GM19240 (cell line): ENCODE data around the gene EEF2KMT.
"Not testable (repeated sequence)": the region's sequence is repeated elsewhere in the genome, so short reads cannot be mapped to it uniquely, and the experiment has no call there.

ENCODE experiments used
- DNase-seq: peaks from one replicate; pipeline ENCODE4 v3.0.0; 2011; ENCODE audit warnings: low spot score; ENCODE audit not compliant: insufficient read length

EEF2KMT gene

DNA sequence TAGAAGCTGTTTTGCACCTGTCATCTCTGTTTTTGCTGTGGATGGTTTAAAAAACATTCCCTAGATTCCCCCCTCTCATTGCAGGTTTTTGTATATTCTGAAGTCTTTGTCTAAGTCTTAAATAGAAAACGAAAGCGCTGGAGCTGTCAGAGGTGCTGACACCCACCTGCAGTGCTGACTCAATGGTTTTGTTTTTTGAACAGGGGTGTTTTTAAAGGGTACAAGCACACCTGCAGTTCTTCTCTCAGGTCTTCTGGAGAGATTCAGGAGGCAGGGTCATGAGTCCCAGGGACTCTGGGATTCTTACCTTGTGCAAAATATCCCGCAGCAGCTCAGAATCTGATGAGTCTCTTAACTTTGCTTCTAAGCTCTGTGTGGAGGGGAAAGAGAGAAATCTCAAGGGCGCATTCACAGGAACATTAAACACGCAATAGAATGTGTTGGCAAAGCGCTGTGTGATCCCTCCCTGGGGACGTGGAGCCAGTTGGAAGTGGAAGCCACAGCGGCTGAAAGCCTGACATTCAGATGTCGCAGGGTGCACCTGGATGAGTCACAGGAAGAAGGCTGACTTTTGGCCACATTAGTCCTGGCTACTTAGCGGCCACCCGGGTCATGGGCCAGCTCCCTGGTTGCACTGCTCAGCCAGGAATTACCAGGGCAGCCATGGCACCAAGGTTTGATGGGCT lies 2.3 kb downstream of the EEF2KMT start:
- not testable (repeated sequence) for DNase-seq

DNA sequence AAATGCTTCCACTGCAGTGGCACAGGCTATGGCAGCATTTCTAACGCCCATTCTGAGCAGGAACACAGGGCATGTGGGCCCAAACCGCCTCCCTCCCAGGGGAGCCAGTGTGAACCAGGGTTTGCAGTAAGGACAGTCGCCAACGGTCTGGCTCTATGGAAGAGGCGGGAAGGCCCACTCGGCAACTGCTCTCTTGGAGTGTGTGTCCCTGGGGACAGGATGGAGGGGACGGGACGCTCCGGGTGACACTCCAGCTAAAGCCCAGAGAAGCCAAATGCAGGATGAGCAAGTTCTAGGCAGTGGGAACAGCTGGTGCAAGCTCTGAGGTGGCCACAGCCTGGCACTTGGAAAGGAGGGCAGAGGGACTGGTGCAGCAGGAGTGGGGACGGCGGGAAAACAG lies 3.8 kb downstream of the EEF2KMT start:
- DNase-seq, result not testable (repeated sequence)

DNA sequence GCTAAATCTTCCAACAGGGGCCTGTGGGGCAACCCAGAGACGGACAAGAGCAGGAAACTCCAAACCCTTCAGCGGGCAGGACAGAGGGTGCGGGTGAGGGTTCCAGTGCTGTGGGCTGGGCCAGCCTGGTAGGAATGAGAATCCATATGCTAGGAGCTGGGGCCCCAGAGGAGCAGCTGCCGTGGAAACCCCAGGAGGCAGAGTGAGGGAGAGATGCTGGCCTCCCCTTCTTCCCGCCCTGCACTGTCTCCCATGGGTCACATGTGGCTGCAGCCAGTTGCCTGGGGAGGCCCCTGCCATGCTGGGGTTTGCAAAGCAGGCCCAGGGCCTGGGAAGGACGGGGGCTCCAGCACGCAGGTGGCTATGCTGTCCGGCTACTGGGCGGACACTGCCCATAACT lies 4.5 kb downstream of the EEF2KMT start:
- DNase-seq, result not testable (repeated sequence)

DNA sequence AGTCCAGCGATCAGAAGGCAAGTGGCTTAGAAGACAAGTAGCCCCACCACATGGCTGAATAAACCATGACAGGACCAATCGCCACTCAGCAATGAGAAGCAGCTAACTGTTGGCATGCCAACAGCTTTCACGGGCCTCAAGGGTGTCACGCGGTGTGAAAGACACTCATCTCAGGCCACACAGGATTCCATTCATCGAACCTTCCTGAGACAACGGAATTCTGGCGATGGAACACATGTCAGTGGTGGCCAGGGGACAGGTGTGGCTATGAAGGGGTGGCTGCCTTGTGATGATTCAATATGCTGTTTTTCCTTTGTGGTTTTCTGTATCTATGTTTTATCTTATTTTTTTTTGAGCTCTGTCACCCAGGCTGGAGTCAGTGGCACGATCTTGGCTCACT lies 7.0 kb downstream of the EEF2KMT start:
- not testable (repeated sequence) for DNase-seq

DNA sequence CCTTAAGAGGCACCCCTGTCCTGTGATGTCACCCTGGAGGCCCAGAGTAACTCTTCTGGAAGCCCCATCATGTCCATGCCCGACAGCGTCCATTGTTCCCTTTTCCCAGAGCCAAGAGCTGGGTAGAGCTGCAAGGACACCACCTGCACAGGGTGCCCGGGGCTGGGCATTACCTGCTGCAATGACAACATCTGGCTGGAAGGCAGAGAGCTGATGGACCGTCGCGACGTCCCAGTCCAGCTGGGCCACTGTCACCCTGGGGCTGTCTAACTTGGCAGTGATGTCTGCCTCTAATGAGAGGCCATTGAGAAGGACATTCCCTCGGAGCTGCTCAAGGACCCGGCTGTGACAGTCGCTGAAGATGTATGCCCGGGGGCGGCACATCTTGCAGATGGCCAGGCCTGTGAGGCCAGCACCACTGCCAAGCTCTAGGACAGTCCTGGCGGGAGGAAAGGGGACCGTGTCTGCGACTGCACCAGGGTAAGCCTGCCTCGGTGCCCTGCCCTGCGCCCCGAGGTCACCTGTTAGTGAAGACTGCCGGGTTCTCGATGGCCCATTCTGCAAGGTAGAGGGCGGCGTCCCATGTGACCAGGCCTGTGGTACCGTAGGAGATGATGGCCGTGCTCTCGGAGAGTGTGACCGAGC lies 7.6 kb downstream of the EEF2KMT start:
- not testable (repeated sequence) for DNase-seq

DNA sequence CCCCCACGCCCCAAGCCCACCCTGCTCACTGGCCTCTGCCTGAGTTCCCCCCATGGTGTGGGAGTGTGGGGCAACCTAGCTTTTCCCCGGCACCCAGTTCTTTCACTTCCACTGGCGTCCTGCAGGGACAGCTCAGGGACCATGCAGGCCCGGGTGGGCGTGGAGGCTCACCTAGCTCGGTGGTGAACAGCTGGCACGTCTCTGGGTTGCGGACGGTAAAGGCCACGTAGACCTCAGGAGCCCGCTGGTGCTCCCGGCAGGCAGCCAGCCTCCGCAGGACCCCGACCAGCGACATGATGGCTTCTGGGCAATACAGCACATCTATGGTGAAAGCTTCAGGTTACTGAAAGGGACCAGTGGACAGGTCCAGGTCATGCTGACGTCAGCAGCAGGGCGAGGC lies 8.7 kb downstream of the EEF2KMT start:
- not testable (repeated sequence) for DNase-seq

DNA sequence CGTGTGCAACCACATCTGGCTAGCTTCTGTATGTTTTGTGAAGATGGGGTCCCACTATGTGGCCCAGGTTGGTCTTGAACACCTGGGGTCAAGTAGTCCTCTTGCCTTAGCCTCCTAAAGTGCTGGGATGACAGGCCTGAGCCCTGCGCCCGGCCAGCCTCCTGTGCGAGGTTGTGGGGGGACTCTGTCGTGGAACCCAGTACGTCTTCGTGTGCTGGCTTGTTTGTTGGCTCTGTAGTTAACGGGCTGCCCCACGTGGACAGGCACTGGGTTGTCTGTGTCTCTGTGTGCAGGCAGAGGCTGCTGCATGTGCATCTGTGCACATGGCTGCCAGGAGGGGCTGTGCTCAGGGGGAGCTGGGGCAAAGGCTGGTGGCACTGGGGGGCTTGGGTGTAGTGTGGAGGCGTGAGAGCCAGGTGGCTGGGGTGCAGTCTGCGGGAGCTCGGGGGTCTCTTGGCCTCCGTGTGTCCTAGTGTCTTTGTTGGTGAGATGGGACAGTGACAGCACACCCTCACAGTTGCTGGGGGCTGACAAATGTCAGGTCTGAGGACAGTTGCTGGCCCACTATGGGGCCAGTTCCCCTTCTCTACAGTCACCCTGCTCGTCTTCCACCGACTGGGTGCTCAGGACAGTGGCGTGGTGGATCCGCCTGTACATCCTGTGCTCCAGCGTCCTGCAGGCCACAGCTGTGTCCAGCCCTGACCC lies 9.4 kb downstream of the EEF2KMT start:
- not testable (repeated sequence) for DNase-seq

DNA sequence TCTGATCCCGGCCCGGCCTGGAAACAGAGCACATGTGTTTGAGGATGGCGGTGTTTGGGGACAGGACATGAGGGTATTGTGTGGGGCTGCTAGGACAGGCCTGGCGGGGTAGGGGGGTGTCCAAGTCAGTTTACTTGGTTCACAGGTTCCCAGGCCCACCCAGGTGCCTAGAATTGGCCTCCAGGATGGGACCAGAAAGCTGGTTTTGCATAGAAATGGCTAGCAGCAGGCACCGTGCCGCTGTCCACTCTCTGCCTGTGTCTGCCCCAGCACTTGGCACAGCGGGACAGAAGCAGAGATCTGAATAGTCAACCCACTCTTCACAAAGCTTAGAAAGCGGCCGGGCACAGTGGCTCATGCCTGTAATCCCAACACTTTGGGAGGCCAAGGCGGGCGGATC lies 11.9 kb downstream of the EEF2KMT start:
- DNase-seq, result not testable (repeated sequence)

DNA sequence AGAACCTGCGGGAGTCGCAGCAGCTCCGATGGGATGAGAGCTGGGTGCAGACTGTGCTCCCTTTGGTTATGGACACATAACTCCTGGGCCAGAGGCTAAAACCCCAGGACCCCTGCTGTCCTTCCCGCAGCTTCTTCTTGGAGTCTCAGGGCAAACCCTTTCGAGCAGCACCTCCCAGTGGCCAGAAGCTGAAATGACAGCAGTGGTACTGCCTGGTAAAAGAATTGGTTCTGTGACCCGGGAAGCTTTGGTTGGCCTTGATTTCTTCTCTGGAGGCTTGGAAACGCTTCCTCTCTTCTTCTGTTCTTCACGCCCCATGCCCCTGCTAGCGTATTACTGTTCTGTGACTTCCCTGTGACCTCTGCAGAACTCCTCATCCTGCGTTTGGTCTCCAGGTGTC lies 12.8 kb downstream of the EEF2KMT start:
- not testable (repeated sequence) for DNase-seq

DNA sequence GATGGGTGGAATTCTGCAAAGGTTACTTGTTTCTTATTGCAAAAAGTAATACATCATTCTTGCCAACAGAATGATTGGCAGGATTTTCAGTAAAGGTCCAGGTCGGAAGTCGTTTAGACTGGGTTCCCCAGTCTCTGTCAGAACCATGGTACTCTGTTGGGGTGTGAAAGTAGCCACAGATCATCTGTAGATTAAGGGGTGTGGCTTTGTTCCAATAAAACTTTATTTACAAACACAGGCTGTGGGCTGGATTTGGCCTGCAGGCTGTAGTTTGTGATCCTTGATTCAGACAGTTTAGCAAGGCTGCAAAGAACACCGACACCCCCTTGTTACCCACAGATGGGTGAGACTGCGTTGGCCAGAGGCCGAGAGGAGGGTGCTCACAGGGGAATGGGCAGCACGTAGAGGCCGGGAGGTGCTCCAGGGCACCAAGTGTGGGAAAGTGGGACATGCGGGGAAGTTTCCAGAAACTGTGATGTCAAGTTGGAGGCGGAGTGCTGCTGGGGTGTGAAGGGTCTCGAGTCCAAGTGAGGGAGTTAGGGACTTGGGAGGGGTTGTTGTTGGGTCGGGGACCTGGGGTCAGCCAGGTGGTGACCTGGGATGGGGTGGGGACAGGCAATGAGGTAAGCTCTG lies 13.4 kb downstream of the EEF2KMT start:
- DNase-seq, result not testable (repeated sequence)

DNA sequence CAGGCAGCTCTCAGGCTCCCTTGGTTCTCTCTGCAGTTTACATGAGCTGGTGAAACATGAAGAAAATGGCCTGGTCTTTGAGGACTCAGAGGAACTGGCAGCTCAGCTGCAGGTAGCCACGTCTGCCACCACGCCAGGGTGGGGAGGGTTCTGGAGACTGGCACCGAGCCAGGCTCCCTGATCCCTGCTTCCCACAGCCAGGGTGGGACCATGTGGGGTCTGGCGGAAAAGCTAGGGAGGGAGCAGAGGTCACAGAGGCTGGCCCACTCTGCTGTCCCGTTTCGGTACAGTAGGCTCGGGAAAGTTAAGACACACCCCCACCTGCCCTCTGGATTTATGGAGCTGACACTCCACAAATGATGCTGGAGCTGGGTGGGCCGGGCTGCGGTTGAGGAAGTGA lies 13.9 kb downstream of the EEF2KMT start:
- not testable (repeated sequence) for DNase-seq

DNA sequence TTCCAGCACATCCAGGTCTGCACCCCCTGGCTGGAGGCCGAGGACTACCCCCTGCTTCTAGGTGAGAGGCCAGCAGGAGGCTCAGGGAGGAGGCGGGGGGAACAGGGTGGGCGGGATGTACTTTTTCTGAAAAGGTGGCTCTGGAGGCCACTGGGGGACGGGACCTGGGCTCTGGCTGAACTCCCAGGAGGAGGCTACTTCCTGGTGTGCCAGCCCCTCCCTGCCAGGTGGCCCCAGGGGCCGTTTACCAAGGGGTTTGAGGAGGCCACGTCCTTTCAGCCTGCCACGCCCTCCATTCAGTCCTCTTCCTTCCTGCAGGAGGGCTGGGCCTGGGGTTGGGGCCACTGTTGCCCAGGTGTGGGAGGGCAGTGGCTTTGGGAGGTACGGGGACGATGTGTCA lies 16.6 kb downstream of the EEF2KMT start:
- not testable (repeated sequence) for DNase-seq

DNA sequence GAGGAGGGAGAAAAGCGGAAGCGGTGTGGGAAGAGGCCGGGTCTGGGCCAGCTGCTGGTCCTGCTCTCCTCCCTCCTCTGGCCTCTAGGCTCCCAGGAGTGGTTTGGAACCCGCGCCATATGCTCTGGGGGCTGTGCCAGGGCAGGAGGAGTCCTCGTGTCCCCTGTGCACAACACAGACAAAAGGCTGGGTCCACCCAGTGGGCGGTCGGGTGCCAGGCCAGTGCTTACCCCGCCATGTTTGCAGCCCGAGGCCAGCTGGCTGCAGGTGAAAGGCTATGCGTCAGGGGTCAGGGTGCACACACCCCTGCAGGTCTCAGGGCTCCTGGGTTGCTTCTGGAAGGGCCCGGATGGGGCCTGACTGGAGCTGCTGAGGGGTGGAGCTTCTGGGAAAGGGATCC lies 17.1 kb downstream of the EEF2KMT start:
- not testable (repeated sequence) for DNase-seq

DNA sequence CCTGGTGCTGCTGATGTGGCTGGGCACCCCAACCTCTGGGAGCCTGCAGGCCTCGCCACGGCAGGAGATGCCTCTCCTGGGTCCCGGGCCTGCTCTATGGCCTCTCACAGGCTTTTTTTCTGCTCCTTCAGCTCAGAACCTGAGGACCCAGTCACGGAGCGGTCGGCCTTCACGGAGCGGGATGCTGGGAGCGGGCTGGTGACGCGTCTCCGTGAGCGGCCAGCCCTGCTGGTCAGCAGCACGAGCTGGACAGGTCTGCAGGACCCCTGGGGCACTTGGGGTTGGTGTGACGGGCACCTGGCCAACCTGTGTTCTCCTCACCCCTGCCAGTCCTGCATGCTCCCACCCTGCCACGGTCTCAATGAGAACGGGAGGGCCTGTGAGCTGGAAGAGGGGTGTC lies 19.0 kb downstream of the EEF2KMT start:
- DNase-seq, result no peak

DNA sequence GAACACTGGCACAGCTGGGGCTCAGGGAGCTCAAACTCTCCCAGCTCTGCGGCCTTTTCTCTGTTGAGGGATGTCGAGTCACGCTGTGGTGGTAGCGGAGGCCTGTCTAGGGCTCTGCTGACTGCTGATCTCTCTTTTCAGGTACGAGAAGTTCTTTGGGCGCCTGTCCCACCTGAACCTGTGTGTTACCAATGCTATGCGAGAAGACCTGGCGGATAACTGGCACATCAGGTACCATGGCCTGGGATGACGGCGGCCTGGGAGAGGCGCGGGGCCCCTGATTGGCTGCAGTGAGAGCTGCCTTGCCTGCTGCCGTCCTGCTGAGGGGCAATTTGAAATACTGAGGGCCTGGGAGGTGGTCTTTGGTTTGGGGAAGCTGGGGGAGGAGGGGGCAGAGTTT lies 20.3 kb downstream of the EEF2KMT start:
- DNase-seq, result no peak

DNA sequence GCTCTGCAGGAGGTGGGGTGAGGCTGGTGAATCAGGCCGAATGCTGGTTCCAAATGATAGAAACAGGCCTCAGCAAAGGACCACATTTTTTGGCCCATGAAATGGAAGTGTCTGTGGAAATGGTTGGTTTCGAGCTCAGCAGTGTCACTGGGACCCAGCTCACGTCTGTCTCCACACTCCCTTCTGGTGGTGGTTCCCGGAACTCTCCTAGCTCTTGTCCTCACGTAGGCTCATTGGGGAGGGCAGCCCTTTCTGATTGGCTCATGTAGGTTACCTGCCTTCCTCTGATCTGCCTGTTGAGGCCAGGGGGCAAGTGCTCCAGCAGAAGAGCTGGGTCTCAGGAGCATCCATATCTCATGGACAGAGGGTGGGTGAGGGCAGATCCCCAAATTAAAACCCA lies 22.0 kb downstream of the EEF2KMT start:
- DNase-seq, result no peak

DNA sequence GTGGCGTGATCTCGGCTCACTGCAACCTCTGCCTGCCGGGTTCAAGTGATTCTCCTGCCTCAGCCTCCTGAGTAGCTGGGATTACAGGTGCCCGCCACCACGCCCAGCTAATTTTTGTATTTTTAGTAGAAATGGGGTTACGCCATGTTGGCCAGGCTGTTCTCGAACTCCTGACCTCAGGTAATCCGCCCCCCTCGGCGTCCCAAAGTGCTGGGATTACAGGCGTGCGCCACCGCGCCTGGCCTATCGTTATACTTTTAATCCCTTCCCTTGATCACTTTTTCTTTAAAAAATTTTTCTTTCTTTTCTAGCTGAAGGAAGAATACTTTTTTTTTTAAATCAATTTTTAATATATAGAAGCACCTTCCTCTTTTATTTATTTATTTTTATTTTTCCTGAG lies 23.8 kb downstream of the EEF2KMT start:
- DNase-seq, result not testable (repeated sequence)

DNA sequence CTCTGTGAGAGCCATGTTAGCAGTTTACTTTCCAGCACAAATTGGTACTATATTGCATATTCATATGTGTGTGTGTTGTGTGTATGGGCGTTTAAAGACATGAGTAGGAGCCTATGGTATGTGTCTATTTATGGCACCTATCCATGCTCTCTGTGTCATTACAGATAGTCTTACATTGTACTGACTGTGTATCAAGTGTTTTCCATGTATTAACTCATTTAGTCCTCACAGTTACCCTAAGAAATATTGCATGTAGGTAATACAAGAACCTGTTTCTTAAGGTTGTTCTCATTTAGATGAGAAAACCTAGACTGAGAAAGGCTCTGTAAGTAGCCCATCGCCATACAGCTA lies 24.3 kb downstream of the EEF2KMT start:
- no peak for DNase-seq

DNA sequence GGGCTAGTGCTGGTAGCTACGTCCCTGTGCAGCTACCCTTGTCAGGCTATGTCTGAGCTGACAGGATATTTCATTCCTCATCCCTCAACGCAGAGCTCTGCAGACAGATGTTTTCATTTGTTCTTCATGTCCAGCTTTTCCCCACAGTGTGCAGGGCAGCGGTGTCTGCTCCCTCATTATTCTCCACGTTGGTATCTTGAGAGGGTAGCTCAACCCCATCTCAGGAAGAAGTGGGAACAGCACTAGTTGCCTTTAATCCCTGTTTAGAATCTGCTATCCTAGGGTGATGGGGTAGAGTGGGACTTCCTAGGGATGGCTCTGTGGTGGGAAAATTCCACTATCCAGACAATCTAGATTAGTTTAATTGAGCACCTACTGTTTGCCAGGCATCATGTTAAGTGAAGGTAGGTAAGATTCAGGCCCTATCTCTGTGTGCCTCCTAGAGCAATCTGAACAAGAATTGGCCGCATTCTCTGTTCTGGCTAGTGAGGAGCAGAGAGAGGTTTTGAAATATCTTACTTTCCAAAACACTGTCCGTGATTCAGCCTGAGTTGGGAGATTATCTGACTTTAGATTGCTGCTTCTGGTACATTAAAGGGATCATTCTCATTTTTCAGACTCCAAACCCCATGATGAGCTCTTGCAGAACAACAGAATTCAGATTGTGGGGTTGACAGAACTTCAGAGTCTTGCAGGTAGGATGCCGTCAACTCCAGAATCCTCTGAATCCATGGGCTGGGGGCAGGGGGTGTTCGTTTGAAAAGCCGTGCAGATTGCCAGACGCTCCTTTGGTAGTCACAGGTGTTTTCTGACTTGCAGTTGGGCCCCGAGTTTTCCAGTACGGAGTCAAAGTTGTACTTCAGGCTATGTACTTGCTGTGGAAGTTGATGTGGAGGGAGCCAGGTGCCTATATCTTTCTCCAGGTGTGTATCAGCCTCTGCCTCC lies 25.0 kb downstream of the EEF2KMT start:
- DNase-seq, result no peak

DNA sequence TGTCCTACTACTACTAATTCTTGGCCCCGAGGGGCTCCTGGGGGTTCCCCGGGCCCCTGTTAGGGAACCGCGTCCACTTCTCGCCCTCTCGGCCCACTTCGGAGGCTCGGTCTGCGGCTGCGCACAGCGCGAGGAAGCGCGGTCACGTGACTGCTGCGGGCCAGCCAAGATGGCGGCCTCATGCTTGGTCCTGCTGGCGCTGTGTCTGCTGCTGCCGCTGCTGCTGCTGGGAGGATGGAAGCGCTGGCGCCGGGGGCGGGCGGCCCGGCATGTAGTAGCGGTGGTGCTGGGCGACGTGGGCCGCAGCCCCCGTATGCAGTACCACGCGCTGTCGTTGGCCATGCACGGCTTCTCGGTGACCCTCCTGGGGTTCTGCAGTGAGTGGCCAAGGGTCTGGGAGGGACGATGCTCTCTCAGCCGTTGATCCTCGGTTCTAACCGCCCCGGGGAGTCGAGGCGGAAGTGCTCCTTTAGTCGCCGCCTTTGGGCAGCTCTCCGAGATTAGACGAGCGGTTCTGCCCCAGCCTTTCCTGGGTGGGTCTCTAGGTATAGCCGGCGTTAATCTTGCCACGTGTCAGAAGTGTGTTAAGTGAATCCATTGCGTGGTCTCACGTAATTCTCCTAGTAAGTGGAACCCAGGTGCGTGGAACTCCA lies 25.8 kb downstream of the EEF2KMT start, which contains the start of gene ALG1:
ALG1 (plus strand) TSS at position 163 of the 653 bp plus-strand sequence; CDS start at position 170, 7 bp downstream.
- DNase-seq, result peak; percentile 94
